Activated B cell treated with CpG ODN at 0.5 μM for 24 hours (primary cell): Measurements from ENCODE around the gene TSPAN12. TPM values are rescaled to one million over a fixed set of nuclear protein-coding genes. Genes with fewer than 3 reads are reported as not detected.

ENCODE experiments used
- ATAC-seq: fragments of 200-7000 bp; cut with Tn5 transposase; one replicate; pipeline ENCODE4 v1.10.0; 2021; ENCODE audit warnings: low read depth, mild to moderate bottlenecking, moderate library complexity
- CTCF ChIA-PET: fragments of 350-600 bp; sonication (Branson Sonifier 250); formaldehyde crosslinking; loops from one replicate; lab custom pipeline; 2021; ENCODE audit warnings: antibody characterized with exemption; lab: Charles Lee
- POLR2A ChIA-PET: fragments of 350-600 bp; sonication (Branson Sonifier 250); formaldehyde crosslinking; loops from one replicate; lab custom pipeline; 2021; ENCODE audit warnings: antibody characterized with exemption; lab: Charles Lee
- DNase-seq: peaks from one replicate; pipeline ENCODE4 v3.0.0; 2022
- H3K27ac Mint-ChIP-seq: one replicate; pipeline ENCODE4 v1.8.0; 2020; ENCODE audit warnings: mixed read lengths
- H3K27me3 Mint-ChIP-seq: one replicate; pipeline ENCODE4 v1.8.0; 2021; ENCODE audit warnings: mixed read lengths
- H3K36me3 Mint-ChIP-seq: one replicate; pipeline ENCODE4 v1.8.0; 2021; ENCODE audit warnings: low read depth, mixed read lengths
- H3K4me1 Mint-ChIP-seq: one replicate; pipeline ENCODE4 v1.8.0; 2021; ENCODE audit warnings: mixed read lengths
- H3K4me3 Mint-ChIP-seq: one replicate; pipeline ENCODE4 v1.8.0; 2020; ENCODE audit warnings: mild to moderate bottlenecking, mixed read lengths
- H3K9me3 Mint-ChIP-seq: one replicate; pipeline ENCODE4 v1.8.0; 2020; ENCODE audit warnings: mixed read lengths
- intact Hi-C: fragments of 100-400 bp; cut with micrococcal nuclease; formaldehyde crosslinking; loops from one replicate; pipeline ENCODE4 v1.15.1; 2024
- total RNA-seq: library from RNA; stranded (reverse); gene quantifications from 2 replicates; pipeline ENCODE4 v1.2.3, GENCODE V29; 2022
- TF ChIP-seq, protein P1 (sequence below): fragments of 200-600 bp; IDR thresholded peaks from one replicate; pipeline ENCODE4 v1.8.0; 2022; ENCODE audit warnings: antibody characterized with exemption, mild to moderate bottlenecking

TSPAN12 gene
- total RNA-seq, 1 donor from 2014 or later, result not detected

DNA sequence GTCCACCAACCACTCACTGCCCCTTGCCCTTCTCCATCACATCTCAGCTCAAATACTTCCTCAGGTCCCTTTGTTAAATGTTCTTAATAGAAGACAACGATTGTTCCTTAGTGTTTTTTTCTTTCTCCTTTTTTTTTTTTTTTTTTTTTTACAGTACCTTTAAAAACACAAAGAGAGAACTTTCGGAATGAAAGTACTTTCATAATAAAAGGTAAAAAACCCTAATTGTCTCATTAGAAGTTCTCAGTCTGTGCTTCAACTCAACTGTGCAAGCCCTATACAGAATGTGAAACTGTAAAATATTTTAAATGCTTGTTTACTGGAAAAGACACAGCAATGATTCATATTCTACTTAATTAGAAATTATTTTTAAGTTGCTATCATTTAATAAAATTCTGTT is 29.4 kb downstream of the TSPAN12 start:
- H3K4me3 Mint-ChIP-seq, result no peak overlapping the region
- H3K27ac Mint-ChIP-seq, result no peak overlapping the region
- no peak for DNase-seq
- H3K9me3 Mint-ChIP-seq, result no peaks in the 10 kb centered on the region
- ChIA-PET POLR2A (interaction anchor here (0.7 kb wide), 1 partner anchor 122 kb away, joined by 6 read pairs; no protein-coding TSS in a partner anchor), CTCF (no interaction called here)
- no peak for ATAC-seq
- TF ChIP-seq, protein P1, sequence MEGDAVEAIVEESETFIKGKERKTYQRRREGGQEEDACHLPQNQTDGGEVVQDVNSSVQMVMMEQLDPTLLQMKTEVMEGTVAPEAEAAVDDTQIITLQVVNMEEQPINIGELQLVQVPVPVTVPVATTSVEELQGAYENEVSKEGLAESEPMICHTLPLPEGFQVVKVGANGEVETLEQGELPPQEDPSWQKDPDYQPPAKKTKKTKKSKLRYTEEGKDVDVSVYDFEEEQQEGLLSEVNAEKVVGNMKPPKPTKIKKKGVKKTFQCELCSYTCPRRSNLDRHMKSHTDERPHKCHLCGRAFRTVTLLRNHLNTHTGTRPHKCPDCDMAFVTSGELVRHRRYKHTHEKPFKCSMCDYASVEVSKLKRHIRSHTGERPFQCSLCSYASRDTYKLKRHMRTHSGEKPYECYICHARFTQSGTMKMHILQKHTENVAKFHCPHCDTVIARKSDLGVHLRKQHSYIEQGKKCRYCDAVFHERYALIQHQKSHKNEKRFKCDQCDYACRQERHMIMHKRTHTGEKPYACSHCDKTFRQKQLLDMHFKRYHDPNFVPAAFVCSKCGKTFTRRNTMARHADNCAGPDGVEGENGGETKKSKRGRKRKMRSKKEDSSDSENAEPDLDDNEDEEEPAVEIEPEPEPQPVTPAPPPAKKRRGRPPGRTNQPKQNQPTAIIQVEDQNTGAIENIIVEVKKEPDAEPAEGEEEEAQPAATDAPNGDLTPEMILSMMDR, result no peak
- no peaks in the 10 kb centered on the region for H3K4me1 Mint-ChIP-seq
- intact Hi-C loops, result no loop called here
- H3K36me3 Mint-ChIP-seq, result no peaks in the 10 kb centered on the region
- H3K27me3 Mint-ChIP-seq, result peaks cover 4% of the 10 kb centered on the region

DNA sequence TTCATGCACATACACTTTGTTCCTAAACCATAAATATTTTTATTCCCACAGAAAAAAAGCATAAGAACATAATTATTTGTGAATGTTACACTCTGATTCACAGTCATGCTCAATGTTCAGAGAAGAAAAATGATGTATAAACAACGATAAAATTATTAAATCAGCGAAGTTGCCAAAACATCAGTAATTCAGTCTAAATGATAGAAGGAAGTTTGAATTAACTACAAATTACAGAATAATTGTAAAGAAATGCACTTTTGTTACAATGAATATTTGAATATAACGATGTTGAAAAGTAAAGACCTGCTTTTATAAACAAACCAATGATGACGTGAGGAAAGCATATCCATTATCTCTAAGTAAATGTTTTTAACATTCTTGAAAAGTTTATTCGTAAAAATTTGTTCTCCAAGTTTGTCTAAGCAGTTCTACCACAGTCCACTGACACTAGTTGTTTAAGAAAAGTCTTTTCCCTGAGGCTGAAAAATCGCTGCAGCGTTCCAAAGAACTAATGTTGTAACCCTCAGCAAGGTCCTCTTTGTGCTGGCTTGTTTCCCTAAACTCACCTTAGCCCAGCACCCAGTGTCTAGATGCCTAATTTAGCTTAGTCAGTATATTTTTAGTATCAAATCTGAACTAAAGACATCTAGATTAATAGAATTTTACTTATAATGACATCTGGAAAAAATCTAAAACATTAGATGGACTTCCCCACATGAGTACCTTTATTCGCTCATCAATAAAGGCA is 30.4 kb downstream of the TSPAN12 start:
- Mint-ChIP-seq H3K9me3 (no peaks in the 10 kb centered on the region), H3K27me3 (peaks cover 6% of the 10 kb centered on the region), H3K4me3 (no peak overlapping the region), H3K36me3 (no peaks in the 10 kb centered on the region), H3K4me1 (no peaks in the 10 kb centered on the region), H3K27ac (no peak overlapping the region)
- ChIA-PET CTCF (no interaction called here), POLR2A (no interaction called here)
- TF ChIP-seq, protein P1, result no peak
- intact Hi-C loops, result no loop called here
- ATAC-seq (no peak), DNase-seq (no peak)

DNA sequence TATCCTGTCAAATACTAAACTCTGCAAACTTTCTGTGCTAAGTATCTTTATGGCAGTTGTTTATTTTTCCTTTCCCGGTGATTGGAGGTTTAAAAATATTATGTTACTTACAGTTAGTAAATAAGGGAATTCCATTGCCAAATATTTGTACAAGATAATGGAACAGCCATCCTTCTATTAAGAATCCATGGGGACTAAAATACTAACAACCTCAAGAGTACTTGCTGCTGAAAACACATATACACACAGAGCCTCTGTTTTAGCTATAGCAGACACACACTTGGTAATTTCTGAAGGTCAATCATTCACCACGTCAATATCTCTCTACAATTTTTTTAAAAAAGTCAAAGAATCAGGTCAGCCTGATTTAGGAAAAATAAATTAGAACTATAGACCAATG is 32.4 kb downstream of the TSPAN12 start:
- no peak for ATAC-seq
- H3K27me3 Mint-ChIP-seq, result peaks cover 8% of the 10 kb centered on the region
- no peaks in the 10 kb centered on the region for H3K36me3 Mint-ChIP-seq
- TF ChIP-seq, protein P1, result no peak
- ChIA-PET POLR2A (no interaction called here), CTCF (no interaction called here)
- no peaks in the 10 kb centered on the region for H3K4me1 Mint-ChIP-seq
- no peak overlapping the region for H3K27ac Mint-ChIP-seq
- intact Hi-C loops, result no loop called here
- DNase-seq, result no peak
- H3K4me3 Mint-ChIP-seq, result no peak overlapping the region
- H3K9me3 Mint-ChIP-seq, result no peaks in the 10 kb centered on the region

DNA sequence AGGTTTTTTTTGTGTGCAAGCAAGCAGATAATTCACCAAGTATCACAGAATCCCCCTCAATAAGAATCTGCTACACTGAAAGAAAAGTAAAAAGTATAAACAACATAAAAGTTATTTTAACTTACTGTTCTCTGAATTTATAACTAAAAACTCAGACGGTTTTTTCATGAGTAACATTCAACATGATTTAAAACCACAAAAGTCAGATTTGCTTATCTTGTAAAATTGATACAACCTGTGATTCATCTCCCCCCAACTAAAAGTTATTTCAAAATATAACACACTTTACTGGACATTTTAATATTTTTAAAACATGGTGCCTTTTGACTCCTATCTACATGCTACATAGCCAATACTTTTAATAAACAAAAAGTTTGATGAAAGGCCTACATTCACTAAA is 32.8 kb downstream of the TSPAN12 start:
- Mint-ChIP-seq H3K27ac (no peak overlapping the region), H3K9me3 (no peaks in the 10 kb centered on the region), H3K36me3 (no peaks in the 10 kb centered on the region), H3K27me3 (peaks cover 12% of the 10 kb centered on the region), H3K4me1 (no peaks in the 10 kb centered on the region), H3K4me3 (no peak overlapping the region)
- ChIA-PET POLR2A (no interaction called here), CTCF (no interaction called here)
- TF ChIP-seq, protein P1, result no peak
- DNase-seq (no peak), ATAC-seq (no peak)
- intact Hi-C loops, result no loop called here

DNA sequence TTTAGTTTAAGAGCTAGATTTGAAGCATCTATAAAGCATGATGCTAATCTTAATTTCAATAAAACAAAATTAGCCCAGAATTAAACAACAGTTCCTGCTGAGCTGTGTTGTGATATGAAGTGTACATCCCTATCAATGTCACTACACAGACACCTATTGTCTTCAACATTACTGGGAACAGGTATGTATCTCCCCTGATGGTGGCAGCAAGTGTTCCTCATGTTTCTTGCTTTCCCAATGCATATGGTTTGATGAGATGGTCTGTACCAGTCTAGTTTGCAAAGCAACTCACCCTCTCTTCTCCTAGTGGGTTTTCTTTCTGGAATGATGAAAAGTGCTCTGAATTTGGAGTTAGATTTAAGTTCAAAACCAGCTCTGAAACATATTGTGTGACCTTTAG is 38.1 kb downstream of the TSPAN12 start:
- TF ChIP-seq, protein P1, result no peak
- no peak for DNase-seq
- CTCF ChIA-PET, result no interaction called here
- Mint-ChIP-seq H3K36me3 (no peaks in the 10 kb centered on the region), H3K27ac (no peak overlapping the region), H3K4me1 (no peaks in the 10 kb centered on the region), H3K27me3 (peaks cover 27% of the 10 kb centered on the region), H3K4me3 (no peak overlapping the region), H3K9me3 (no peaks in the 10 kb centered on the region)
- intact Hi-C loops, result no loop called here
- POLR2A ChIA-PET, result no interaction called here
- no peak for ATAC-seq
